Stimulated activated CD4-positive, alpha-beta T cell treated with anti-CD3 and anti-CD28 coated beads, TNF-alpha, amount 100 ng/mL, for 24 hours (primary cell): Measurements from ENCODE around the gene TMEM247.
"Not testable (repeated sequence)": the region's sequence is repeated elsewhere in the genome, so short reads cannot be mapped to it uniquely, and the experiment has no call there.

Experiments used
- DNase-seq, 3 experiments: peaks; one replicate each; pipeline ENCODE4 v3.0.0-alpha.2; 2020; ENCODE audit warnings: low read depth in 3 of 3

The TMEM247 gene

GRCh38 chr2:46458763-46459500, 20.4 kb upstream of the TMEM247 start:
- no peak for DNase-seq

GRCh38 chr2:46459694-46460093, 19.7 kb upstream of the TMEM247 start:
- DNase-seq = no peak

- DNase-seq = no peak
Measured at GRCh38 chr2:46460241-46460921, 19.0 kb upstream of the TMEM247 start.

GRCh38 chr2:46461011-46461674, 18.2 kb upstream of the TMEM247 start:
- peak; percentile 44 to 73 (median 63) for DNase-seq

- no peak for DNase-seq
Measured at GRCh38 chr2:46461709-46462171, 17.6 kb upstream of the TMEM247 start.

GRCh38 chr2:46462936-46463335, 16.4 kb upstream of the TMEM247 start:
- no peak for DNase-seq

- no peak for DNase-seq
Measured at GRCh38 chr2:46469116-46469515, 10.2 kb upstream of the TMEM247 start.

GRCh38 chr2:46469700-46470099, 9.7 kb upstream of the TMEM247 start:
- no peak for DNase-seq

- no peak for DNase-seq
Measured at GRCh38 chr2:46470114-46470628, 9.2 kb upstream of the TMEM247 start.

- no peak for DNase-seq
Measured at GRCh38 chr2:46471019-46471583, 8.3 kb upstream of the TMEM247 start.

GRCh38 chr2:46471697-46472096, 7.7 kb upstream of the TMEM247 start:
- no peak for DNase-seq

GRCh38 chr2:46472165-46472564, 7.2 kb upstream of the TMEM247 start:
- not testable (repeated sequence) for DNase-seq

GRCh38 chr2:46477462-46477861, 1.9 kb upstream of the TMEM247 start:
- DNase-seq = not testable (repeated sequence)

GRCh38 chr2:46477925-46478324, 1.4 kb upstream of the TMEM247 start:
- no peak for DNase-seq

- DNase-seq = no peak
Measured at GRCh38 chr2:46480562-46480961, 1.2 kb downstream of the TMEM247 start.

GRCh38 chr2:46481198-46482193, 2.1 kb downstream of the TMEM247 start:
- DNase-seq = no peak

- no peak for DNase-seq
Measured at GRCh38 chr2:46482490-46482889, 3.1 kb downstream of the TMEM247 start.

GRCh38 chr2:46485002-46485401, 5.6 kb downstream of the TMEM247 start:
- no peak for DNase-seq

GRCh38 chr2:46486436-46486835, 7.1 kb downstream of the TMEM247 start:
- DNase-seq = no peak

- DNase-seq = no peak
Measured at GRCh38 chr2:46487667-46488335, 8.4 kb downstream of the TMEM247 start.
